PC-9 (cell line): ENCODE data around the gene CRIP2. TPM values are rescaled to one million over a fixed set of nuclear protein-coding genes. Genes with fewer than 3 reads are reported as not detected.

ENCODE experiments used
- BruUV-seq: library from RNA; stranded (reverse); fragments of 400-500 nt; replicated peaks from 2 replicates; lab custom pipeline; 2021; lab: Mats Ljungman, UMichigan
- CTCF ChIA-PET: fragments of 300-600 bp; sonication (Branson Sonifier 250); formaldehyde crosslinking; loops from one replicate; lab custom pipeline; 2022; ENCODE audit warnings: antibody characterized with exemption; lab: Charles Lee
- POLR2A ChIA-PET: fragments of 300-600 bp; sonication (Branson Sonifier 250); formaldehyde crosslinking; loops from one replicate; lab custom pipeline; 2022; ENCODE audit warnings: antibody characterized with exemption; ENCODE audit not compliant: unreplicated experiment; lab: Charles Lee
- DNase-seq, 2 experiments: peaks; one replicate each; pipeline versions ENCODE4 v3.0.0 to v3.0.0-alpha.2; 2015 to 2022; ENCODE audit warnings: mixed read lengths in 1 of 2
- H2AFZ ChIP-seq: fragments of 200-600 bp; sonication (generic); 2 replicates; pipeline ENCODE4 v1.8.1; 2017; ENCODE audit warnings: antibody characterized with exemption
- H3F3A ChIP-seq: fragments of 200-600 bp; sonication (generic); 2 replicates; pipeline ENCODE4 v1.8.1; 2017; ENCODE audit warnings: antibody characterized with exemption, mild to moderate bottlenecking, low read depth; ENCODE audit not compliant: insufficient read depth
- H3K27ac ChIP-seq: fragments of 200-600 bp; sonication (generic); 2 replicates; pipeline ENCODE4 v1.6.1; 2016; ENCODE audit warnings: mixed run types
- H3K27me3 ChIP-seq: fragments of 200-600 bp; sonication (generic); 2 replicates; pipeline ENCODE4 v1.6.1; 2016; ENCODE audit warnings: low read depth, mixed run types; ENCODE audit not compliant: insufficient read depth
- H3K36me3 ChIP-seq: fragments of 200-600 bp; sonication (generic); 2 replicates; pipeline ENCODE4 v1.6.1; 2016; ENCODE audit warnings: low read depth, mixed run types
- H3K4me1 ChIP-seq: fragments of 200-600 bp; sonication (generic); replicated peaks from 2 replicates; pipeline ENCODE4 v1.6.1; 2016; ENCODE audit warnings: mixed run types; ENCODE audit not compliant: insufficient read depth
- H3K4me2 ChIP-seq: fragments of 200-600 bp; sonication (generic); 2 replicates; pipeline ENCODE4 v1.6.1; 2017; ENCODE audit warnings: mixed run types
- H3K4me3 ChIP-seq: fragments of 200-600 bp; sonication (generic); 2 replicates; pipeline ENCODE4 v1.6.1; 2016; ENCODE audit warnings: mixed run types
- H3K79me2 ChIP-seq: fragments of 200-600 bp; sonication (generic); 2 replicates; pipeline ENCODE4 v1.6.1; 2017; ENCODE audit warnings: low read depth, mixed run types
- H3K9me2 ChIP-seq: fragments of 200-600 bp; sonication (generic); 2 replicates; pipeline ENCODE4 v1.8.1; 2017; ENCODE audit warnings: mild to moderate bottlenecking; ENCODE audit not compliant: insufficient read depth
- H3K9me3 ChIP-seq: fragments of 200-600 bp; sonication (generic); 2 replicates; pipeline ENCODE4 v1.8.1; 2016; ENCODE audit warnings: low read depth; ENCODE audit not compliant: insufficient read depth
- H4K20me1 ChIP-seq: fragments of 200-600 bp; sonication (generic); 2 replicates; pipeline ENCODE4 v1.8.1; 2017; ENCODE audit not compliant: insufficient read depth
- EZH2 ChIP-seq: fragments of 200-600 bp; sonication (generic); IDR thresholded peaks from 2 replicates; pipeline ENCODE4 v1.8.0; 2017; ENCODE audit warnings: antibody characterized with exemption, low read depth
- intact Hi-C: fragments of 100-400 bp; cut with micrococcal nuclease; formaldehyde crosslinking; loops from one replicate; pipeline ENCODE4 v1.10.0; 2022; ENCODE audit not compliant: unreplicated experiment
- total RNA-seq: library from RNA; stranded (reverse); gene quantifications from 2 replicates; pipeline ENCODE4 v1.2.3, GENCODE V29; 2021
- TF ChIP-seq, protein P1 (sequence below): fragments of 200-600 bp; sonication (generic); conservative IDR thresholded peaks from 2 replicates; pipeline ENCODE4 v1.6.1; 2017; ENCODE audit warnings: mixed run types, antibody characterized with exemption, mild to moderate bottlenecking, moderate library complexity

The CRIP2 gene
- total RNA-seq, 1 experiment from 2014 or later = 50.2 TPM

DNA sequence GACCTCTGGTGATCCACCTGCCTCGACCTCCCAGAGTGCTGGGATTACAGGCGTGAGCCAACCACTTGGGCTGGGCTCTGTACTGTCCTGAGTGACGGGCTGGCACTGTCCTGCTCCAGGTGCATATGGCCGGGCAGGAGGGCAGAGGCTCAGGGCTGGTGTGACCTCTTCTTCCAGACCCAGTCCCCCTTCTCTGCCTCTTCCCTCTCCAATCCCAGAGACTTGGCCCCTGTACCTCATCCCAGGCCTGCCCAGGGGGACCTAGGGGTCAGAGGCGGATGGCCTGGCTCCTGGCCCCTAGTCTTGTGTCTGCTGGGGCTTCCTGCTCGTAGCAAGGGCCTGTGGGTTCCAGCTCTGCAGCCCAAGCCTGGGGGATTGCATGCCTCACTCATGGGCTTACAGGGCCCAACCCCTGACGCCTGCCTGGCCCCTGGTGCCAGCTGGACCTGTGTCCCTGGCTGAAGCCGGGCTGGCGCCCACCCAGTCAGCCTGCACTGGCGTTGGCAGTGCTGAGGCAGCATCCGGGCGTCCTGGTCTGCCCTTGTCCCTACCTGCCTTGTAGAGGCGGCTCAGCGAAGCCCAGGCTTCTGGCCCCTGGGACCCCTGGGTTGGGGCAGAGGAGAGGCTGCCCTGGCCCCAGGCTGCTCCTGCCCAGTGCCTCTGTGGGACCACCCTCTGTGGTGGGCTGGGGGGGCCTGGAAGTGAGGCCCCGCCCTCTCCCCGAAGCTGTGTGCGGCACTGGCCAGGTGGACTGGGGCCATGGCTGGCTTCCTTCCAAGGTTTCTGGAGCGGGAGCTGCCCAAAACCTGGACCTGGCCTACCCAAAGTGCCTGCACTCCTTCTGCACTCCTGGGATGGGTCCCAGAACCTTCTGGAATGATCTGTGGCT lies 20.7 kb downstream of the CRIP2 start:
- Histone ChIP-seq H3K4me3 (no peak overlapping the region), H3K4me2 (no peak overlapping the region), H3K79me2 (0 out of 2 replicates have a peak, but pooled peaks cover 5% of the 10 kb centered on the region), H3K36me3 (no peaks in the 10 kb centered on the region), H3K9me2 (no peaks in the 10 kb centered on the region), H2AFZ (no peak overlapping the region), H3K9me3 (no peaks in the 10 kb centered on the region), H3F3A (peaks cover 7% of the 10 kb centered on the region; the same call in 1 of the 2 replicates), H3K4me1 (0 out of 2 replicates have a peak, but pooled peaks cover 5% of the 10 kb centered on the region), H3K27me3 (no peaks in the 10 kb centered on the region), H3K27ac (no peak overlapping the region), H4K20me1 (peaks cover 6% of the 10 kb centered on the region)
- no peak for DNase-seq
- ChIA-PET POLR2A (no interaction called here), CTCF (no interaction called here)
- no TSS peak for BruUV-seq
- TF ChIP-seq EZH2 = no peak
- TF ChIP-seq, protein P1, sequence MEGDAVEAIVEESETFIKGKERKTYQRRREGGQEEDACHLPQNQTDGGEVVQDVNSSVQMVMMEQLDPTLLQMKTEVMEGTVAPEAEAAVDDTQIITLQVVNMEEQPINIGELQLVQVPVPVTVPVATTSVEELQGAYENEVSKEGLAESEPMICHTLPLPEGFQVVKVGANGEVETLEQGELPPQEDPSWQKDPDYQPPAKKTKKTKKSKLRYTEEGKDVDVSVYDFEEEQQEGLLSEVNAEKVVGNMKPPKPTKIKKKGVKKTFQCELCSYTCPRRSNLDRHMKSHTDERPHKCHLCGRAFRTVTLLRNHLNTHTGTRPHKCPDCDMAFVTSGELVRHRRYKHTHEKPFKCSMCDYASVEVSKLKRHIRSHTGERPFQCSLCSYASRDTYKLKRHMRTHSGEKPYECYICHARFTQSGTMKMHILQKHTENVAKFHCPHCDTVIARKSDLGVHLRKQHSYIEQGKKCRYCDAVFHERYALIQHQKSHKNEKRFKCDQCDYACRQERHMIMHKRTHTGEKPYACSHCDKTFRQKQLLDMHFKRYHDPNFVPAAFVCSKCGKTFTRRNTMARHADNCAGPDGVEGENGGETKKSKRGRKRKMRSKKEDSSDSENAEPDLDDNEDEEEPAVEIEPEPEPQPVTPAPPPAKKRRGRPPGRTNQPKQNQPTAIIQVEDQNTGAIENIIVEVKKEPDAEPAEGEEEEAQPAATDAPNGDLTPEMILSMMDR = no peak
- intact Hi-C loops = no loop called here

DNA sequence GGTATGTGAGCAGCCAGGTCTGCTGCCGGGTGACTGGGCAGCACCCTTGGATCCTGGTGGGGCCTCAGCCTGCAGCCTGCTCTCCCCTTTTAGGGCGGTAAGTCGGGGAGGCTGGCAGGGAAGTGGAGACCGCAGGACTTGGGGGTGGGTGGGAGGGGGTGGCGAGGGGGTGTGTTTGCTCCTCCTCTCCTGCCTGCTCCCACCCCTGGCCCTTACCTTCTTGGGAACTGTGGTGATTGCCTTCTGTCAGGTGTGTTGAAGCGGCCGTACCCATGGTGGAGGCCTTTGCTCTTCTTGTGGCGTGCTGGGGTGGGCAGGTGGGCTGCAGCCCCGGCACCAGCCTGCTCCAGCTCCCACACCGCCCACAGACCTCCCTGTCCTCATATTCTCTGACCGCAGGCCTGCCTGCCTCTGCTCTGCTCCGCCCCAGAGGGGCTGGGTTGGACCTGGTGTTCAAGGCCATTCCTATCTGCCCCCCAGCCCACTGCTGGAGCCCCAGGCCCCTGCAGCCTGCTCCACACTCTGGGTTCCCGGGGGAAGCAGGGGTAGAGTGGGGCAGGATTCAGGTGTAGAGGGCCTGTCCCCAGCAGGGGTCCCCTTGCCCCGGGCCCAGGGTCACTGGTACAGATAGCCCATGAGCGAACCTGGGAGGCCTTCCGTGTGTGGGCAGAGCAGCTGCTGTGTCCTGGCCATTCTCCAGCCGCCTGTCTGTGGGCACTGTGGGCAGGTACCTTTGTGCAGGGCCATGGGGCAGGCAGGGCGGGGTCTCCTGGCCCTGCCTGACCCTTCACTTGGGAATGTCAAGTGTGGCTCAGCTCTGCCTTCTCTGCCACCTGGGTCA lies 21.6 kb downstream of the CRIP2 start:
- no peak for DNase-seq
- H3K79me2 ChIP-seq = 0 out of 2 replicates have a peak, but pooled peaks cover 5% of the 10 kb centered on the region
- no peaks in the 10 kb centered on the region for H3K9me3 ChIP-seq
- H3K9me2 ChIP-seq = no peaks in the 10 kb centered on the region
- 0 out of 2 replicates have a peak, but pooled peaks cover 5% of the 10 kb centered on the region for H3K4me1 ChIP-seq
- H3K4me3 ChIP-seq = no peak overlapping the region
- intact Hi-C loops = no loop called here
- no TSS peak for BruUV-seq
- peaks cover 6% of the 10 kb centered on the region for H4K20me1 ChIP-seq
- POLR2A ChIA-PET = no interaction called here
- peaks cover 10% of the 10 kb centered on the region; the same call in 1 of the 2 replicates for H3F3A ChIP-seq
- no peaks in the 10 kb centered on the region for H3K27me3 ChIP-seq
- TF ChIP-seq, protein P1 = no peak
- no peak for TF ChIP-seq EZH2
- no peak overlapping the region for H2AFZ ChIP-seq
- no peak overlapping the region for H3K4me2 ChIP-seq
- no peak overlapping the region for H3K27ac ChIP-seq
- H3K36me3 ChIP-seq = no peaks in the 10 kb centered on the region
- CTCF ChIA-PET = no interaction called here

DNA sequence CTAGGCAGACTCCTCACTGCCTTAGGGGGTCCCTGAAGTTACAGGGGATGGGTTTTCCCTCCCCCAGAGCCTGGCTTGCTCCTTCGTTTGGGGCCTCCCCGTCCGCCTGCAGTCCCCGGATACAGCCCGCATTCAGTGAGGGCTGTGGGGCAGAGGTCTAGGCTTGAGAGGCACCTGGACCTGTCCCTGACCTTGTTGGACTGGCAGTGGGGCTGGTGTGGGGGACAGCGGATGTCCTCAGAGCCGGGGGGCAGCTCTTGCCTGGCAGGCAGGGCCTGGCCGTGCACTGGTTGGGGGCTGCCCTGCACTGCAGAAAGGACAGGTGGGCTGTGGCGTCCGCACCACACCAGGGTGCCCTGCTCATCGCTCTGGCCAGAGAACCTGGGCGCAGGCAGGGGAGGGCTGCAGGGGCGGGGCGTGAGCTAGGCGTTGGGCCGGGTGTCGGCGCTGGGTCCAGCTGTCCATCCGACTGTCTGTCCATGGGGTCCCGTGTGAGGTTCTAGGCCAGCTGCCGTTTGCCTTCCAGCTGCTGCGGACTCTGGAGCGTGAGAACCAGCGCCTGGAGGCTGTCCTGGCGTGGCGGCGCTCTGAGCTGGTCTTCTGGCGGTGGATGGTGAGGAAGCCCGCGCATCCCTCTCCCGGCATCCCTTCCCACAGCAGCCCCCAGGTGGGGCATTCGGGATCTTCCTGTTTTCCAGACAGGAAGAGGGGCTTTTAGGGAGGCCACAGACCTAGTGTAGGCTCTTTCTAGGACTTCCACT lies 22.4 kb downstream of the CRIP2 start:
- POLR2A ChIA-PET = interaction anchor here (0.5 kb wide), 1 partner anchor 36 kb away, joined by 3 read pairs; no protein-coding TSS in a partner anchor

More for the DNA sequence above, 22.4 kb downstream of the CRIP2 start:
- no peak overlapping the region for H3K4me3 ChIP-seq
- no TSS peak for BruUV-seq
- H3F3A ChIP-seq = peaks cover 5% of the 10 kb centered on the region; the same call in 1 of the 2 replicates
- TF ChIP-seq, protein P1 = no peak
- no peak for TF ChIP-seq EZH2
- no peak overlapping the region for H3K27ac ChIP-seq
- CTCF ChIA-PET = no interaction called here
- H4K20me1 ChIP-seq = peaks cover 2% of the 10 kb centered on the region
- H3K9me2 ChIP-seq = no peaks in the 10 kb centered on the region
- H3K27me3 ChIP-seq = no peaks in the 10 kb centered on the region
- no peaks in the 10 kb centered on the region for H3K9me3 ChIP-seq
- intact Hi-C loops = no loop called here
- H3K4me2 ChIP-seq = no peak overlapping the region
- DNase-seq = no peak
- H3K4me1 ChIP-seq = 0 out of 2 replicates have a peak, but pooled peaks cover 3% of the 10 kb centered on the region
- no peaks in the 10 kb centered on the region for H3K36me3 ChIP-seq
- H2AFZ ChIP-seq = no peak overlapping the region
- H3K79me2 ChIP-seq = 0 out of 2 replicates have a peak, but pooled peaks cover 1% of the 10 kb centered on the region
